Neural progenitor cell (in vitro differentiated cells): ENCODE data around the gene RPH3AL.

Source experiments
- CTCF ChIP-seq: fragments of 200-600 bp; sonication (generic); IDR thresholded peaks from 2 replicates; pipeline ENCODE4 v1.5.1; 2017; ENCODE audit warnings: antibody characterized with exemption, mild to moderate bottlenecking
- EZH2 ChIP-seq: fragments of 200-600 bp; sonication (generic); IDR thresholded peaks from 2 replicates; pipeline ENCODE4 v1.6.1; 2017; ENCODE audit warnings: antibody characterized with exemption, mild to moderate bottlenecking, moderate library complexity

- TF ChIP-seq CTCF (no peak), EZH2 (no peak)
Measured at GRCh38 chr17:312476-313148, 40.0 kb downstream of the RPH3AL start.
